ENCODE measurements around the gene DUS4L. TPM values are rescaled to one million over a fixed set of nuclear protein-coding genes. Genes with fewer than 3 reads are reported as not detected.

DUS4L gene
- total RNA-seq, 2 donors from 2014 or later: 5.4 to 6.6 TPM

DNA sequence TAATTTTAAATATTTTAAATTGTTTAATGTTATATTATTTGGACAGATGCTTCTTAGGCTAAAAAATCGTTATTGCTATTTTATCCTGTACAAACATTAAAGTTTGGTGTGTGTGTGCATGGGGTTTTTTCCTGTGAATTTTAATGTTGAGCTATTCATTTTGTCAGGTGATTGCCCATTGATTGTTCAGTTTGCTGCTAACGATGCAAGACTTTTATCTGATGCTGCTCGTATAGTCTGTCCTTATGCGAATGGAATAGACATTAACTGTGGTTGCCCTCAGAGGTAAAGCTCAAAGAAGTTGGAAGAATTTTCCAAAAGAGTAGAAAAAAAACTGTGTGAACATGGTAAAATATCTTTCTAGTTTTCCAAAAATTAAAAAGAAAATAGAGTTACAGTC is 9.8 kb downstream of the DUS4L start:
- DNase-seq (ENCODE audit: low spot score): no peak
- intact Hi-C loops (cut with DNase I): no loop called here

DNA sequence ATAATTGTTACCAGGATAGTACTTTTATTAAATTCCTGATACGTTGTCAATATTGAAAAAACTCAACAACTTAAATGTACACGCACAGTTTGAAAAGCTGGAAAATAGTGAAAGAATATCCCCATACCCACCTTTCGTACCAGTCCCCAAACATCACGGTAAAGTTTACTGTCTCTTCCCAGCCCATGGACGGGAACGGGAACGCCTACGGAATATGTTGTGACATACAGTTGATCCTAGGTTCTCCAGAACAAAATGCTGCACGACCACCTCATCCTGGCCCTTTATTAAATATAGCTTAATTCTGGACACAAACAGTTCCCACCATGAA is 15.7 kb downstream of the DUS4L start:
- intact Hi-C loops (cut with DNase I): no loop called here
- DNase-seq (ENCODE audit: low spot score): no peak

DNA sequence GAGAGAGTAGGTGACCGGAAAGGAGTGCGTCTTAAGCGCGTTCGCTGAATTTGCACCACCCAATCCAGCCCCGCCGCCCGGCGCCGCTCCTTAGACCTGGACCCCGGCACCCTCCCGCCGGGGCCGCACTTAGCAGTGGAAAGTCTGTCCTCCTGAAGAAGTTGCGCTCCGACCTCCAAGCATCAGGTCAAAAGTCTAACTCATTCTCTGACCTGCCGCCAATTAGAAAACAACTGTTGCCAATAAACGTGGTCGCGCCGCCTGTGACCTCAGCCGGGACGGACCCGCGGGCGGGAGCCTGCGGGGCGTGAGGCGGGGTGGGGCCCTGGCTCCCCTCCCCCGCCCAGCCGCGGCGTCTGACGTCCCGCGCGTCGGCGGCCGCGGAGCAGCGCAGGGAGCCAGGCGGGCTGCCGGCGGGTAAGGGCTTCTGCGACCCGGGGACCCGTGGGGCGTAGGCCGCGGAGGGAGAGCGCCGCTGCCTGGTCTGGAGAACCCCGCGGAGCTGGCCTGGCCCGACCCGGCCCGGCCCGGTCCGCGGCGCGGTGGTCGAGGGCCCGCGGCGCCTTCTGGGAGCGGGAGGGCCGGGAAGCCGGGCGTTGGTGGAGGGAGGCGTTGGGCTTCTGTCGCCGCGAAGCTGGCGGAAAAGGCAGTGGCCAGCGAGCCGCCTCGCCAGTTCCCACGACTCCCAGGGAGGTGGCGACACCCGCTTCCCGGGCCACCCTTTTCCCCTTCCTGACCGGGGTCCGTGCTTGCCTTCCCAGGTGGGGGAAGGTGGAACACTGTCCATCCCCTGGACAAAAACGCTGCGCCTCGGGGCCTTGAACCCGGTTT is 16.3 kb downstream of the DUS4L start, which contains the start of gene BCAP29:
BCAP29 (plus strand) TSS at position 362 of the 831 bp plus-strand sequence. CDS start 527 bp downstream, outside the sequence.
- intact Hi-C loops (cut with DNase I): no loop called here
- peak; percentile 90 for DNase-seq (ENCODE audit: low spot score)

DNA sequence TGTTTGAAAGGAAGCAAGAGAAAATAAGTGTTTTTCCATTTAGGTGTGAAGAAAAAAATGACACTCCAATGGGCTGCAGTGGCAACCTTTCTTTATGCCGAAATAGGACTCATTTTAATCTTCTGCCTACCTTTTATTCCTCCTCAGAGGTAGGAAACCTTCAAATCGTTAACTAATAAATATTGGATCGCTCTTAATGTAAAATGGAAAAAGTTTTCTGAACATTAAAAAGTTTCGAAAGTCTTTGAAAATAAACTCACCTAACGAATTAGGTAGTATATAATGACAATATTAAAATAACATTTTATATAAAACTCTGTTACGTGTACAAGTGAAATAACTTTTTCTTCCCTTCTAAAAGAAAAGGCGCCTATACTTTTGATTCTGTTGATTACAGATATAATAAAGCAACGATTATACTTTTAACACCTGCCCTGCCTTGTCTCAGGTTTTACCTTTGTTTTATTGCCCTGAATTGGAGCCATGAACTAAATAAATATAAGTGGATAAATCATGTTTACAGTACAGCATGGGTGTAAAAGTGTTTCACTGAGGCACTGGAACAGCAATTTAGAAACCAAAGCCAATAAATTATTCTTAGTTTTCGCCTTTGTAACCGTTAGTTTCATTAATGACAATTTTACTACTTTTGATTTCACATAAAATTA is 17.1 kb downstream of the DUS4L start:
- intact Hi-C loops (cut with DNase I): no loop called here
- no peak for DNase-seq (ENCODE audit: low spot score)

DNA sequence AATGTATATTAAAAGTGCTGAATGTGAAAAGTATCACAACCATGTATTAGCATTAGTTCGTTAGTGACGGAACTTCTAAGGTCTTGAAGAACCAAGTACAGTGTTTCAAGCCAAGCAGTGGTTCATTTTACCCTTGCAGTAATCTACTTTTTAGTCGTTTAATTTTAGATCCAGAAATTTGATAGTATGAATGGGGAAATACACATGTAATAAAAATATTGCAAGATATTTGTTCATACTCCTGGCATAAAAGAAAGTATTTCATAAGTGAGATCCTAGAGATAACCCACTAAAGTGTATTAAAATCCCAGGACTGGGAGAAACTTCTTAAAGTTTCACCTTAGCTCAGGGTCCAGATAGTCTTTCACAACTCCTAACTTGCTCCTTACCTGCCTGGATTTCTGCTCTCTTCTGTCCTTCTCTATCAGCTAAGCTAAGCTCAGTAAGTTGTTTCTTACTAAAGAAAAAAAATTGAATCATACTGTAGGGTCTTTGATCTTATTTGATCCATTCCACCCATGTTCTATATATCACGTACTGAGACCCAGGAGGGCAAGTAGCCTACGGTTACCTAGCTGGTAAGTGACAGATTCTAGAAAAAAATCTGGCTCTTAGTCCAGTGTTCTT is 17.7 kb downstream of the DUS4L start:
- intact Hi-C loops (cut with DNase I): no loop called here
- DNase-seq (ENCODE audit: low spot score): no peak

DNA sequence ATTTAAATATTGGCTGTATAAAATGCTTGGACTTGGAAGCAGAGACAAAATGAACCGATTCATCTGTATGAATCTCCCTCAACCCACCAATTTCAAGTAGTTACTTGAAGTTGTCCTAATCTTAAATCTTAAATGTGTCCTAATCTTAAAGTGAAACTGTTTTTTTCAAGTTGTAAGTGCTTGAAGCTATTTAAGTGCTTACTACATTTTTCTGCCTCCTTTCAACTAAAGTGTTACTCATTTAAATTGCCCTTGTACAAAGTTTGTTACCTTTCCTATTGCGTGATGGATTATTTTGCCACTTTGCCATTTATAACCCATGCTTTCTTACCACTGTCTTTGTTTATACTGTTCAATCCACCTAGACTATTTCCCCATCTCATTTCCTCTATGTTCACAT is 19.1 kb downstream of the DUS4L start:
- no peak for DNase-seq (ENCODE audit: low spot score)
- intact Hi-C loops (cut with DNase I): no loop called here

DNA sequence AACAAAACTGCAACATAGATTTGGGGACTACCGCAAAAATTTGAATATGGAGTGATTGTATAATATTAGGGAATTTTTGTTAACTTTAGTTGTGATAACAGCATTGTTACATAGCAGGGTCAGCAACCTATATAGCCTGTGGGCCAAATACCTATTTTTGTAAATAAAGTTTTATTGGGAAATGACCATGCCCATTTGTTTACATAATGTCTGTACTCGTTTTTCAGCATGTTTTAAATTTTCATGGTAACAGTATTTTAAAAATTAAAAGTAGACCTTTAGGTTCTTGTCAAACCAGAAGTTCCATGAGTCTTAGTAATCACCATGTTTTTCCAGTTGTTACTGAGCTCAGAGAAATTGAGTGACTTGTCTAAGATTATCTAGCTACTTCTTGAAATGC is 20.9 kb downstream of the DUS4L start:
- no peak for DNase-seq (ENCODE audit: low spot score)
- intact Hi-C loops (cut with DNase I): loop anchor here in 1 of 2 donors (5.0 kb wide), 1 partner anchor 1472 kb away; the partner anchor contains the start of gene SYPL1

DNA sequence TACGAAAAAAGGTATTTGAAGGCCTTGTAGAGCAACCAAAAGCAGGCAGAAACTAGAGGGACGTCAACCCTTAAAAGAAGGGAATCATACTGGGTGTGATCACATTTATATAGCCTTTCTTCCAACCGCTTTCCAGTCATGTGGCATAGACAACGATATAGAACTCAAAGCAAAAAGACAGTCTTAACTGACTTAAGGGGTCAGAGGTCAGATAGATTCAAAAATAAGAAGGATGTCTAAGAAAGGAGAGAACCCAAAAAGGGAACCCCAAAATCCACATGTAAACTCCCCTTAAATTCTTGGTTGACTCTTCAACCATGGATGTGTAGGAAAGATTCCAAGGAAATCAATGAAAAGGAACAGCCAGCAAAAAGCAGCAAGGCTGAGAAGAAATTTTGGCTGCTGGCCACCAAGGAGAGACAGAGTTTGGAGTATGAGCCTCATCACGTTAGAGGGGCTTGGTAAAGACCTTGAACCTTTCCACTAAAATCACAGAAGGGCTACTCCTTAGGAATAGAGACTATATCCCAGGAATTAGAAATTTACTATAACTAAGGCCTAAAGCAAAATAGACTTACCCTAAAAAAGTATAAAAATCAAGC is 24.9 kb downstream of the DUS4L start:
- no peak for DNase-seq (ENCODE audit: low spot score)
- intact Hi-C loops (cut with DNase I): loop anchor here in 1 of 2 donors (5.0 kb wide), 1 partner anchor 1476 kb away; the partner anchor contains the start of gene SYPL1

DNA sequence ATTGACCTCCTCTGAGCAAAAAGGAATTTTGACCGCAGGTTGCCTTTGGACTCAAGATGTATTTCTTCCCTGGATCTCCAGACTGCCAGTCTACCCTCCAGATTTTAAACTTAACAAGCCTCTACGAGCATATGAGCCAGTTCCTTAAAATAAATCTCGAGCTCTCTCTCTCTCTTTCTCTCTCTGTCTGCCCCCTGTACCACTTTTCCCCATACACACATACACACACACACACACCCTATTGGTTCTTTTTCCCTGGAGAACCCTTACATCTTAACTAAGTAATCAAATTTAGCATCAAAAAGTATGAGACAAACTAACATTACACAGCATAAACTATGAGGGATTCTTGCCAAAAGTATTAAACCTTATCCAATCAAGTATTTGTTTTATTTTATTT is 27.6 kb downstream of the DUS4L start:
- no peak for DNase-seq (ENCODE audit: low spot score)
- intact Hi-C loops (cut with DNase I): no loop called here

DNA sequence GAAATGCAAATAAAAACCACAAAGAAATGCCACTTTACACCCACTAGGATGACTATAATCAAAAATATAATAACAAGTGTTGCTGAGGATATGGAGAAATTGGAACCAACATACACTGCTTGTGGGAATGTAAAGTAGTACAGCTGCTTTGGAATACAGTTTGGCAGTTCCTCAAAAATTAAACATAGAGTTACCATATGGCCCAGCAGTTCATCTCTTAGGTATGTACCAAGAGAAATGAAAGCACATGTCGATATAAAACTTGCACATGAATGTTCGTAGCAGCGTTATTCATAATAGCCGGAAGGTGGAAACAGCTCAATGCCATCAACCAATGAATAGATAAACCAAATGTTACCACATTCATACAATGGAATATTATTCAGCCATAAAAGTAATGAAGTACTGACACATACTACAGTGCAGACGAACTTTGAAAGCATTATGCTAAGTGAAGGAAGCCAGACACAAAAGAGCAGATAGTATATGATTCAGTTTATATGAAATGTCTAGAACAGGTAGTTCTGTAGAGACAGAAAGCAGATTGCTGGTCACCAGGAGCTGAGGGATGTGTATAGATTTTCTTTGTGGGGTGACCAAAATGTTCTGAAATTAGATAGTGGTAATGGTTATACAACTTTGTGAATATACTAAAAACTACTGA is 28.7 kb downstream of the DUS4L start:
- intact Hi-C loops (cut with DNase I): no loop called here
- no peak for DNase-seq (ENCODE audit: low spot score)

DNA sequence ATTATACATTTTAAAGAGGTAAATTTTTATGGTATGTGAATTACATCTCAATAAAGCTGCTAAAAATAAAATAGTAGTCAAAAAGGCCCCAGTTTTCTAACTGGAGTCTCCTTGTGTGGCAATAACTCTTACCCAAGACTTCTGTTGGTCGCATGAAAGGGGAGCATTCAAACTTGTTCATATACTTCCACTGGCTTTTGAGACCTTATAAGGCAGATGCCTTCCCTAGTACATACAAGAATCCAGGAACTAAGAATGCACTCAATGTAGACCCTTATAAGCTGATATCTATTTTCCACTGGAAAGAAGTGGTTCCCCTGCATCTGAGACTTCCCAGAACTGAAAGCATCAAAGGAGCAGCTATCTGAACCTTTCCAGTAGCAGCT is 29.2 kb downstream of the DUS4L start:
- no peak for DNase-seq (ENCODE audit: low spot score)
- intact Hi-C loops (cut with DNase I): no loop called here

DNA sequence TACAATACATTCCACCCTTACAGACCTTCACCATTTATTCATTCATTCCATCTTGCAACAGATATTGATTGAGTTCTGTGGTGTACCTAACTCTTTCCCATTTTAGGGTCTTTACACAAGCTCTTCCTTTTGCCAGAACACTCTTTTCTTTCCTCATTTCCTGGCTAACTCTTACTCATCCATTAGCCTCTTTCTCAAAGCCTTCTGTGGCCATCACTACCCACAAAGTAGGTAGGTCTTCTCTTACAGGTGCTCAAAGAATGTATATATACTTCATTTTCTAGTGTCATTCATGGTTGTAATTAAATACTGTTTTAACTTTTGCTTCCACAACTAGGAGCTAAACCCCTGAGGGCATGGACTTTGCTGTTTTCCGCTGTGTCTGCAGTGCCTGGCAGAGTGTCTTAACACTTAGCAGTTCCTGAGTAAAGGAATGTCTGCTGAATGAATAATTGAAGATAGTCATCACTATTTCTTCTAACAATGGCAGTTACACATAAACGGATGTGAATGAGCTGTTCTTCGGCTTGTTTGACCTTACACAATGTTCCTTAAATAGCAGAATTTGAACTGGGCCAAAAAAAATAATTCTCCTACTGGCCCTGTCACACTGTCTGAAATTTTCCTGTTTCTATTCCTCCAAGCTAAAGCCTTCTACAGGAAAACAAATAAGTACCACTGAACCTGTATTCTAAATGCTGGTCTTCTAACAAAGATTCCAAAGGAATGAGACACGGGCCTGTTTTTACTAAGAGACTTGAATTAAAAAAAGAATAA is 31.4 kb downstream of the DUS4L start:
- no peak for DNase-seq (ENCODE audit: low spot score)
- intact Hi-C loops (cut with DNase I): no loop called here

DNA sequence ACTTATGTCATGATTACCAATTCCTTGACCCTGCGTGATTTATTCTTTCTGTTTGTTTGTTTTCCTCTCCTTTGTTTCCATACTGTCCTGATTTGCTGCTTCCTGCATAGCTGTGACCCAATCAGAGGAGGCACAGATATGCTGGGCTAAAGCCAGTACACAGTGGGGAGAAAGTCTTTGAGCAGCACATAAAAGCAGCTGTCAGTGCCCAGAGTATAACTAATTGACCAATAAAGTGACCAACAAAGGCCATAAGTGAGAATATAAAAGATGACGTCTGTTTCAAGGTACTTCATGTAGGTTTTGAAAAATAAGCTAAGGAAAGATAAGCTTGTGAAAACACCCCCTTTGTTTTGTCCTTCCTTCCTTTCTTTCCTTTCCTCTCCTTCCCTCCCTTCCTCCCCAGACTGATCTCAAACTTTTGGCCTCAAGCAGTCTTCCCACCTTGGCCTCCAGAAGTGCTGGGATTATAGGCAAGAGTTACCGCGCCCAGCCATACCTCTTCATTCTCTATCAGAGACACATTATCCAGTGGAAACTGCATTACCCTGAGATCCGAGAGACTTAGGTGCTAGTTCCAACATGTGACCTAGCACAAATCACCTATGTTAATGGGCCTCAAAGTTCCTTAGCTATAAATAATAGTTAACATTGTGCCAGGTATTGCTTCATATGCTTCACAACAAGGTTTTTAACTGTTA is 33.3 kb downstream of the DUS4L start:
- no peak for DNase-seq (ENCODE audit: low spot score)
- intact Hi-C loops (cut with DNase I): no loop called here

DNA sequence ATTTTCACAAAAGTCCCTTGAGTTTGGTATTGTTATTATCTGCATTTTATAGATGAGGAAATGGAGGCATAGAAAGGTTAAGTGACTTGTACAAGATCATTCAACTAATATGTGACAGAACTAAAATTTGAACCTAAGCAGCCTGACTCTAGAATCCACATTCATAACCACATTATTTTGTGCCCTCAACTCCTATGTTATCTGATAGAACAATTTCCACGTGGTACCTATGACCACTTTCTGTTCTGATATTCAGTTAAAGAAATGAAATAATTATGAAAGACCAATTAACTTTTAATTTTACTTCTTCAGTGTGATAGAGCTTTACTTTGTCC is 33.8 kb downstream of the DUS4L start:
- intact Hi-C loops (cut with DNase I): no loop called here
- no peak for DNase-seq (ENCODE audit: low spot score)

DNA sequence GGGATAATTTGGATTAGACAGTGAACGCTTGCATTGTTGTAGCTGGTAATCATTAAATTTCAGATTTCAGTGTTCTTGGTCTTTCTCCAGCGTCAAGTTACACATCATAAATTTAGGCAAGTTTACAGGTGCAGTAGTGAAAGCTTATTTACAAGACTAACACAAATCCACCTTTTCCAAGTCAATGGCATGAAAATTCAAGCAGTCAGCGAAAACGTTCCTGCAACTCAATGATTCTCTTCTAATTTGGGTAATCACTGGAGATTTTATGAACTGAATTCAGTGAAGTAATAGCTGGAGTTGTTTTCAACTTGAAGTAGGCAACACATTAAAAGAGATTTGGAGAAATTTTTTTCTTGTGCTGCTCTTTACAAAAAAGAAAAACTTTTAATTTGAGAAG is 34.2 kb downstream of the DUS4L start:
- no peak for DNase-seq (ENCODE audit: low spot score)
- intact Hi-C loops (cut with DNase I): no loop called here

DNA sequence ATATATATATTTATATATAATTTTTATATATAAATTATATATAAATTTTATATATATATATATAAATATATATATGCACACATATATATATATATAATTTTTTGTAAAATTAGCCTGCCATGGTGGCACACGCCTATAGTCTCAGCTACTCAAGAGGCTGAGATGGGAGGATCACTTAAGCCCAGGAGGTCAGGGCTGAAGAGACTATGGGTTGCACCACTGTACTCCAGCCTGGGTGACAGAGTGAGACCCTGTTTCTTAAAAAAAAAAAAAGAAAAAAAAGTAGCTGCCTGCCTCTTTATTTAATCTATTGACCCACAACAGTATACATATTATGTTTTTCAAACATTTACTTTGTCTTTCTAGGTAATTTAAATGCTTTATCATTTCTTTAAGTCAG is 35.5 kb downstream of the DUS4L start:
- no peak for DNase-seq (ENCODE audit: low spot score)
- intact Hi-C loops (cut with DNase I): no loop called here

DNA sequence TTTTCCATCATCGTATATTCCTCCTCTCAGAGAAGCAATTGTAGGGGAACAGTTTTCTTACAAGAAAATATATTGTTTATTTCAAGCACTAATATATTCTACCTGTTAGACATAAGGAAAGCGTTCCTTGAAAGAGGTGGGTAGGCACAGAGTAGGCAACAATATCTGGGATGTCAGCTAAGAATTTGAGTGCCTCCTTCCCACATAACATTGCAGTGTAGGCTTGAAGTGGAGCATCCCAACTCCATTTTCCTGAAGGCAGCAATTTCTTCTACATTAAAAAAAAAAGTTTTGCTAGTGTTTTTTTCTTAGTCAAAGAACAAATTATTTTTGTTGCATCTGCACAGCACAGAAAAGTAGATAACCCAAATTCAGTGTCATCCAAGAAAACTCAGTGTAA is 37.0 kb downstream of the DUS4L start:
- no peak for DNase-seq (ENCODE audit: low spot score)
- intact Hi-C loops (cut with DNase I): no loop called here

DNA sequence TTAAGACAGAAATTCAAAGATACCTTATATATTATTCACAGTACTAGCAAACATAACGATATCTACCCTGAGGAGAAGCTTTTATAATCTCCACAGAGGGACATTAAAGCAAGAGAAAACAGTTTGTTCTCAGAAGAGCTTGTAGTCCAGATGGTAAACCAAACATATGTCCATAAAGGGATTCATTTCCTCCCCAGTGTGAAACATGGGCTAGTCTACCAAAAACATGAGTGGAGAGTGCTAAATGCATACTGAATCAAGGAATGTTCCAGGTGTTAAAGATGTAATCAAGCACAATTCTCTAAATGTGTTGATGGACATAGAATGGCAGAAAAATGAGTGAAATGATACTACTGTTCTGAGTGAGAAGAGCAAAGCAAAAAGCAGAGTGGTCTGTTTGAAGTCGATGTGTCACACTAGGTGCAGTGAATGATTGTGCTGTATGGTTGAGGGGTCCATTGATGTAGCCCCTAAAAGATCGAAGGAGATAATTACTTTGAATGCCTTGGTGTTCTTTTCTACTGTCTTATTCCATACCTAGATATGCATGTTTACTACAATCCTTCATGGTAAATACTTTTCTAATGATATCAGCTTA is 41.5 kb downstream of the DUS4L start:
- no peak for DNase-seq (ENCODE audit: low spot score)
- intact Hi-C loops (cut with DNase I): no loop called here
